CD4-positive, alpha-beta T cell treated with Interleukin-4 for 4 hours (primary cell): ENCODE data around the gene PDE4C.
A peak's percentile ranks its signal among the peaks of the same experiment; 100 is the strongest.

Source experiments
- DNase-seq: peaks from one replicate; pipeline ENCODE4 v3.0.0-alpha.2; 2020

The PDE4C gene

GRCh38 chr19:18197306-18197705, 28.9 kb downstream of the PDE4C start:
- DNase-seq: no peak

DNA sequence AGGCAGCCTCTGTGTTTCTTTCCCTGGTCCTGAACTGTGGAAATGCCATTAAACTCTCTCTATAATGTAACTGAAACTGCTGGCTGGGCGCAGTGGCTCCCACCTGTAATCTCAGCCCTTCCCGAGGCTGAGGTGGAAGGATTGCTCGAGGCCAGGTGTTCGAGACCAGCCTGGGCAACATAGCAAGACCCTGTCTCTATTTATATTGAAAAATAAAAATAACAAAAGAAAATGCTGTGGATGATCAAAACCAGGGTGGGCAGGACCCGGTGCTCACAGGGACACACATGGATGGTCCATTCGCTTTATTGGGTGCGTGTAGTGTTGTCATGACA, 29.8 kb downstream of the PDE4C start:
- no peak for DNase-seq

DNA sequence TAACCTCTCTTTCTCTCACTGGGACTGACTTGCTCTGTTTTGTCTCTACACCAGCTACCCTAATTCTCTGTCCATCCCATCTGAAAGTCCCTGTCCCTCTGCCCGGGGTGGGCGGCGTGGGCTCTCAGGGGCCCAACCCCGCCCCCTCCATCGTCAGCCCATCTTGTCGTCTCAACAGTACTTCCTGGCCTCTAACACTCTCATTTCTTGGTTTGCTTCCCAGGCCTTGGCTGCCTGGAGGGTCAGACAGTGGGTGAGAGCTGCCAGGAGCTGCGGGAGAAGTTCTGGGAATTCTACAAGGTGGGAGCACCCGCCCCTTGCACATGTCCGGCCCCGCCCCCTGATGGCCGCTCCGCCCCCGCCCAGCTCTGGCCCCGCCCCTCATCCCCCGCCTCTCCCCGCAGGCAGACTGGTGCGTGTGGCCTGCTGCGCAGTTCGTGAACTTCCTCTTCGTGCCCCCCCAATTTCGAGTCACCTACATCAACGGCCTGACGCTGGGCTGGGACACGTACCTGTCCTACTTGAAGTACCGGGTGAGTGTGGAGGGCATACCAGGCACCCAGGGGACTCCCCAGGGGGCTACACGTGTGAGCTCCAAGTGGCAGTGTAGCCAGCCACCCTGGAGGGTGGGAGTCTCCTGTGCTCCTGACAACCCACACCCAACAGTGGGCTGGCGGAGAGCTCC, 31.5 kb downstream of the PDE4C start:
- DNase-seq: no peak

- no peak for DNase-seq
These were observed 32.1 kb downstream of the PDE4C start for GRCh38 chr19:18194181-18194530.

GRCh38 chr19:18193388-18194180, 32.7 kb downstream of the PDE4C start:
- DNase-seq: no peak

- peak; percentile 100 for DNase-seq
These were observed 33.4 kb downstream of the PDE4C start, which contains the start of gene MPV17L2 for GRCh38 chr19:18192673-18193387. MPV17L2 (plus strand) TSS chr19:18193218; CDS start chr19:18193282, 64 bp downstream.

GRCh38 chr19:18191640-18192062, 34.6 kb downstream of the PDE4C start:
- DNase-seq: no peak

- no peak for DNase-seq
These were observed 36.0 kb downstream of the PDE4C start for GRCh38 chr19:18190278-18190677.

- DNase-seq: no peak
These were observed 40.7 kb downstream of the PDE4C start for GRCh38 chr19:18185538-18185937.

DNA sequence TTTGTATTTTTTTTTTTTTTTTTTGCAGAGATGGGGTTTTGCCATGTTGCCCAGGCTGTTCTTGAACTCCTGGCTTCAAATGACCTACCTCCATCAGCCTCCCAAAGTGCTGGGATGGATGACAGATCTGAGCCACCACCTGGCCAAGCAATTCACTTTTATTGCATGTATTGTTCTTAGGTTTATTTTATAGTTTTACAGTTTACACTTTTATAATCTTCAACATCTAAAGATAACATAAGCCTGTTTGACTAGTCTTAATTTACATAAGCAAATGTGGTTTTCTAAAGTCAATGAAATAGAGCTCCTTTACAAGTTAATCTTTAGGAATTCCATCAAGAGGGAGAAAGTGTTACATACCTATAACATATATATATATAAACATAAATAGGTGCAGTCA, 42.7 kb downstream of the PDE4C start:
- no peak for DNase-seq

GRCh38 chr19:18179957-18180356, 46.3 kb downstream of the PDE4C start:
- DNase-seq: no peak

DNA sequence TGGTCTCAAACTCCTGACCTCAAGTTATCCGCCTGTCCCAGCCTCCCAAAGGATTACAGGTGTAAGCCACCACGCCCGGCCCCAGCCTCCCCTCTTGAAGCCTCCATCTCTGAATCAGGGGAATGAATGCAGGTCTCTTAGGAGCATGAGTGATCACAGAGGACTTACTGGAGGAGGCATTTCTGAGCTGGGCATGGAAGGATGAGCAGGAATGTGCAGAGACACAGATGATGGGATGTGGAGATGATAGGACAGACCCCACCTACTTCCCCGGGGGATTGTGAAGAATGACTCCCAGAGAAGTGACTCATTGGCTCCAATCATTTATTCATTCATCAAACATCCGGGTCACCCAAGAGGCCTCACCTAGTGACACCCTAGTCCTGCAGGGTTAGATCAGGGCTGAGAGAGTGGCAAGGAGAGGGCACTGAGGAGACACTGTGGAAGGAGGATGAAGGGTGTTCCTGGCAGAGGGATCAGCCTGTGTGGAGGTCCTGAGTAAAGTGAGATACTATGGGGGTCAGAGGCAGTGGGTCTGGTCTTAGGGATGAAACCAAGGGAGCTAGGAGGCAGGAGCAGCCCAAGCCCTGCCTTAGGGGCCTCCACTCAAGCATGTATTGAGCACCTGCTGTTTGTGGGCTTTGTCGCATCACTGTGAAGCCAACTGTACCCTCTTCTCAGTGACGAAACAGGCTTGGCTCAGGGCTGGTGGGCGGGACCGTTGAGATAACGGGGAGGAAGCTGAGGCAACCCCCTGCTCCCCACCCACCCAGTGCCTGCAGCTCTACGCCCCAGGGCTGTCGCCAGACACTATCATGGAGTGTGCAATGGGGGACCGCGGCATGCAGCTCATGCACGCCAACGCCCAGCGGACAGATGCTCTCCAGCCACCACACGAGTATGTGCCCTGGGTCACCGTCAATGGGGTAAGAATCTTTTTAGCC, 49.6 kb downstream of the PDE4C start:
- no peak for DNase-seq

DNA sequence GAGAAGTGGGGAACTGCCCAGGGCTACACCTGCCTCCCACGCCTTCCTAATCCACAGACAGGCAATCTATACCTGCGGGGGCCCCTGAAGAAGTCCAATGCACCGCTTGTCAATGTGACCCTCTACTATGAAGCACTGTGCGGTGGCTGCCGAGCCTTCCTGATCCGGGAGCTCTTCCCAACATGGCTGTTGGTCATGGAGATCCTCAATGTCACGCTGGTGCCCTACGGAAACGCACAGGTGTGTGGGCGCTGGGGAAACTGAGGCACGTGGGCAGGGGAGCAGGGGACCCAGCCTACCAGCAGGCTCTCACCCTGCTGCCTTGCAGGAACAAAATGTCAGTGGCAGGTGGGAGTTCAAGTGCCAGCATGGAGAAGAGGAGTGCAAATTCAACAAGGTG, 51.3 kb downstream of the PDE4C start:
- no peak for DNase-seq
